ENCODE results near the gene TRAF3. TPM values are rescaled to one million over a fixed set of nuclear protein-coding genes. Genes with fewer than 3 reads are reported as not detected.

The TRAF3 gene
- total RNA-seq, 1 donor from 2014 or later, result 19.7 TPM

- Histone ChIP-seq H3K4me1 (no peaks in the 10 kb centered on the region), H3K4me3 (no peak overlapping the region), H3K36me3 (peaks cover 3% of the 10 kb centered on the region), H3K27me3 (ENCODE audit: low read depth) (no peaks in the 10 kb centered on the region), H3K9me3 (no peaks in the 10 kb centered on the region), H3K27ac (no peak overlapping the region)
- intact Hi-C loops (cut with DNase I), result no loop called here
- DNase-seq, result peak; percentile 34
- no peak for ATAC-seq
- no peak for TF ChIP-seq CTCF (IDR thresholded peaks at IDR 0.05)
Observed at GRCh38 chr14:102916347-102917055, 139.3 kb downstream of the TRAF3 start.

- ATAC-seq (no peak), DNase-seq (peak; percentile 44)
- Histone ChIP-seq H3K4me1 (no peaks in the 10 kb centered on the region), H3K27ac (no peak overlapping the region), H3K9me3 (no peaks in the 10 kb centered on the region), H3K4me3 (no peak overlapping the region), H3K36me3 (peaks cover 3% of the 10 kb centered on the region), H3K27me3 (ENCODE audit: low read depth) (no peaks in the 10 kb centered on the region)
- TF ChIP-seq CTCF (IDR thresholded peaks at IDR 0.05), result no peak
- intact Hi-C loops (cut with DNase I), result no loop called here
Observed at GRCh38 chr14:102917056-102917385, 139.8 kb downstream of the TRAF3 start.

GRCh38 chr14:102917469-102918211 is 140.4 kb downstream of the TRAF3 start:
- intact Hi-C loops (cut with DNase I), result no loop called here
- DNase-seq (peak; percentile 66), ATAC-seq (peak; percentile 10 to 50)
- no peaks in the 10 kb centered on the region for H3K36me3 ChIP-seq
- no peaks in the 10 kb centered on the region for H3K4me1 ChIP-seq
- TF ChIP-seq CTCF (IDR thresholded peaks at IDR 0.05), result peak; percentile 62
- H3K4me3 ChIP-seq, result no peak overlapping the region
- H3K27me3 ChIP-seq (ENCODE audit: low read depth), result peaks cover 5% of the 10 kb centered on the region
- no peaks in the 10 kb centered on the region for H3K9me3 ChIP-seq
- no peak overlapping the region for H3K27ac ChIP-seq

GRCh38 chr14:102918438-102918837 is 141.2 kb downstream of the TRAF3 start:
- DNase-seq, result no peak
- Histone ChIP-seq H3K36me3 (no peaks in the 10 kb centered on the region), H3K27ac (no peak overlapping the region), H3K4me3 (no peak overlapping the region), H3K9me3 (no peaks in the 10 kb centered on the region), H3K27me3 (ENCODE audit: low read depth) (peaks cover 13% of the 10 kb centered on the region), H3K4me1 (peaks cover 8% of the 10 kb centered on the region)
- ATAC-seq, result no peak
- TF ChIP-seq CTCF (IDR thresholded peaks at IDR 0.05), result no peak
- intact Hi-C loops (cut with DNase I), result no loop called here

- Histone ChIP-seq H3K27ac (no peak overlapping the region), H3K27me3 (ENCODE audit: low read depth) (peaks cover 33% of the 10 kb centered on the region), H3K4me3 (no peak overlapping the region), H3K9me3 (no peaks in the 10 kb centered on the region), H3K36me3 (no peaks in the 10 kb centered on the region), H3K4me1 (peaks cover 16% of the 10 kb centered on the region)
- no peak for DNase-seq
- intact Hi-C loops (cut with DNase I), result no loop called here
- no peak for TF ChIP-seq CTCF (IDR thresholded peaks at IDR 0.05)
- ATAC-seq, result no peak
Observed at GRCh38 chr14:102920273-102920997, 143.2 kb downstream of the TRAF3 start.

Measured in lower lobe of right lung (tissue), 2 donors.